ENCODE results near the gene RAP1GDS1.
"Not testable (repeated sequence)": the region's sequence is repeated elsewhere in the genome, so short reads cannot be mapped to it uniquely, and the experiment has no call there.

Gene RAP1GDS1

DNA sequence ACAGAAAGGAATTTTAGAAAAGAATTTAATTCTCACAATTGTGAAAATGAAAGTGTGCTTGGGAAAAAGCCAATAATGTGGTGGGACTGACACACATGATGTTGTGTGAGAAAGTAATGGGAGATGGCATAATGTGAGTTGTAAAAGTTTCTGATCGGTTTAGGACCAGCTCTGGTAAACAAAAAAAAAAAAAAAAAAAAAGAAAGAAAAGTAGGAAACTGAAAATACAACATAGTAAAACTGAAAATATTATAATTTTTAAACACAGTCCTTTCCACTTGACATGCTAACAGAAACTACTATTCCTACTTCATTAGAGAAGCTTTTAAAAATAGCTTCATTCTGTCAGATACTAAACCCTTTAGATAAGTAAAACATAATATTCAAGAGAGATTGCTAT lies 28.2 kb downstream of the RAP1GDS1 start:
- no peak for DNase-seq

GRCh38 chr4:98290511-98290910 lies 29.3 kb downstream of the RAP1GDS1 start:
- no peak for DNase-seq

DNA sequence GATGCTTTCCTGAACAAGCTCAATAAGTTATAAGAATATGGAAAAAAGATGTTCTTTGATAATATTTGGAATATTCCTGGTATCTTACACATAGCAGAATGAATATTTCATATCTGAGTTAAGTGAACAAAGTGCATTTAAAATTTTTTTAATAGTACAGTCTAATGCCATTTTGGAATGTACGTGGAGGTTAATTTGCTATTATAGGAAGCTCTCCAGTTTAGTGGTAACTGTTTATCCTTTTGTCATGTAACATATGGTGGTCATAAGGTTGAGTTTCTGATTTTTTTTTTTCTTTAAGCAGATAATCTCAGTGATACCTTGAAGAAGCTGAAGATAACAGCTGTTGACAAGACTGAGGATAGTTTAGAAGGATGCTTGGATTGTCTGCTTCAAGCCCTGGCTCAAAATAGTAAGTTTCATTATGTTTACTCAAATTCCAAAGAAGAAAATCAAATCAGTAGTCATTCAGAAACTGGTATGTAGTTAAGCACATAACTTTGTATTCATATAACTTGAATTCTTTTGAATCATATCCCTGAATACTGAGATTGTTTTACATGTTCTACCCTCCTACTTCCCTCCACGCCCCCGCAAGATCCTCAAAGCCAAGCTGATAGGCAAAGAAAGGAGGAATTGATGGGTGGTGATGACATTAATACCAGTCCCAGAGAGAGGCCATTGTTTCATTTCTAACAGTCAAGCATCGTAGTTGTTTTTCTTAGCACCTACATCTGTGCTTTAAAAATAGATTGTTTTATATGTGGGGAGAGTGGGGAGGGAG lies 32.1 kb downstream of the RAP1GDS1 start:
- no peak for DNase-seq

GRCh38 chr4:98298022-98298421 lies 36.8 kb downstream of the RAP1GDS1 start:
- no peak for DNase-seq

DNA sequence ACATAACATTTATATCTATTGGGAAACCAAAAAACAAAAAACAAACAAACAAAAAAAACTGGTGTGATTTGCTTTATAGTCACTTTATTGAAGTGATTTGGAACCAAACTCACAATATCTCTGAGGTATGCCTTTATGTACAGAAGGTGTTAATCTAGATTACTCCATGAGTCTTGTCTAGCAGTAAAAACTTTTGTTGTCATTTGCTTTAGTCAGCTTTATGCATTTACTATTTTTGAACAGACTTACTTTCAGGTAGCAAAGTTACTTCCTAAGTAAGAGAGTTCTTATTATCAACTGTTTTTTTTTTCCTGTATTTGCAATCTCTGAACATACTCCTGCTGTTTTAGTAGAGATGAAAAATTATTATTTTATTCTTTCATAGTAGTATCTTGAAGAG lies 39.5 kb downstream of the RAP1GDS1 start:
- DNase-seq: no peak

- DNase-seq: no peak
Observed at GRCh38 chr4:98305576-98305975, 44.4 kb downstream of the RAP1GDS1 start.

DNA sequence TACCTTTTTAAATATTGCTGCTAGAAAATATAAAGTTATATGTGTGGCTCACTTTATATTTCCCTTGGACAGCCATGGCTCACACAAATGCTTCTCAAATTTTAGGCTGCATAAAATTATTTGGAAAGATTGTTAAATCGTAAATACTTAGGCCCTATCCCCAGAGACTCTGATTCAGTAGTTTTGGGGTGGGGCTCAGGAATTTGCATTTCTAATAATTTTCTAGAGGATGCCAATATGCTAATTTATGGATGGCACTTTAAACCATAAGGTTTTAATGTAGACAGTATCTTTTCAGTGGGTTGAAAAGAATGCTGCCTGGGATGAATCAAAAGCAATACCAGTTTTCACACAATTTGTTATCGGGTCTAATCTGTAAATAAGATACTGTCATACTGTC lies 49.7 kb downstream of the RAP1GDS1 start:
- no peak for DNase-seq

DNA sequence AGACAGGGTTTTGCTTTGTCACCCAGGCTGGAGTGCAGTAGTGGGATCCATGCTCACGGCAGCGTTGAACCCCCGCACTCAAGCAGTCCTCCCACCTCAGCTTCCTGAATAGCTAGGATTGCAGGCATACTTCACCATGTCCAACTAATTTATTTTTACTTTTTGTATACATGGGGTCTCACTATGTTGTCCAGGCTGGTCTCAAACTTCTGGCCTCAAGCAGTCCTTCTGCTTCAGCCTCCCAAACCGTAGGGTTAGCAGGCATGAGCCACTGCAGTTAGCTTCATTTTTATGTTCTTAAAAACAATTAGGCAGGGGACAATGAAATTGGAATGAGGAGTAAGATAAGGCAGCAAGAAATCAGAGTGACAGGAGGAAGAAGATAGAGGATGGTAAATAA lies 50.5 kb downstream of the RAP1GDS1 start:
- no peak for DNase-seq

DNA sequence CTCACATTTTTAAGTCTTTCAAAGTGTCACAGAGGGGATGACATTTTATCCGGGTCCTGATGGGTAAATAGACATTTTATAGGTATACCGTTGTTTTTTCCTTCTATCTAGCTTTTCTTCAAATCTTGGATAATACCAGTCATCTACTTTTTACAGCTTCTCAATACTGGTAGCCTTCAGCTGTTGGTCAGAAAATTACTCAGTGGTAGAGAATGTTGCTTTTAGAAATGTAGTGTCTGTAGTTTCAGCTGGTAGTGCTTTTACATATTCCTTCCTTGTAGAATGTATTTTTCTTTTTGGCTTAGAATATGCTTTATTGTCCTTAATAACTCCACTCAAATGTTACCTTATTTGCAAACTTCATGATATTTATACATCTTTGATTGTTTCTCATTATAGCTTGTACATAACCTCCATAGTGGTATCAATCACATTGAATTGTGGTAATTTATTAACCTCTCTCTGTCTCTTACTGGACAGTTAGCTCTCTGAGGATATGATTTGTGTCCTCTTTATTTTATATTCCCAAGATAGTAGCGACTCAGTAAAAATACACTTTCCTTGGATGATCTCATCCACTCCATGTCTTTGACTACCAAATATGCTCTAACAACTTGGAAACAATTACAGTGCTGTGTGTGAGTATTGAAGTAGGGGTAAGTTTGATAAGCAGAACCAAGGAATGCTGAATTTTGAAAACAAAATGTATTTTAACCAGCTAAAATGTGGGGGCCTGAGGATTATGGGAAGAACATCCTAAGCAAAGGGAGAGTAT lies 53.8 kb downstream of the RAP1GDS1 start:
- DNase-seq: no peak

DNA sequence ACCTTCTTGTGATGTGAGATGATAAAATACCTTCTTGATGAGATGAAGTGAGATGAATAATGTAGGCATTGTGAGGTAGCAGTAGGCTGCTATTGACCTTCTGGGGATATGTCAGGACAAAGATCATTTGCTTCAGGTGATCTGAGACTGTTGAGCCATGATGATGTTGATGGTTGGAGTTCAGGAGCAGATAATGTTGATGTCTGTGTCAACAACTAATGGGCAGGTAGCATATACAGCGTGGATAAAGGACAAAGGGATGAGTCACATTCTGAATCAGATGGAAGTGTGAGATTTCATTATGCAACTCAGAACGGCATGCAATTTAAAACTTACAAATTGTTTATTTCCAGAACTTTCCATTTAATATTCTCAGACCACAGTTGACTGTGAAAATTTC lies 57.3 kb downstream of the RAP1GDS1 start:
- DNase-seq: no peak

- no peak for DNase-seq
Observed at GRCh38 chr4:98319021-98319420, 57.8 kb downstream of the RAP1GDS1 start.

GRCh38 chr4:98326168-98326567 lies 65.0 kb downstream of the RAP1GDS1 start:
- no peak for DNase-seq

DNA sequence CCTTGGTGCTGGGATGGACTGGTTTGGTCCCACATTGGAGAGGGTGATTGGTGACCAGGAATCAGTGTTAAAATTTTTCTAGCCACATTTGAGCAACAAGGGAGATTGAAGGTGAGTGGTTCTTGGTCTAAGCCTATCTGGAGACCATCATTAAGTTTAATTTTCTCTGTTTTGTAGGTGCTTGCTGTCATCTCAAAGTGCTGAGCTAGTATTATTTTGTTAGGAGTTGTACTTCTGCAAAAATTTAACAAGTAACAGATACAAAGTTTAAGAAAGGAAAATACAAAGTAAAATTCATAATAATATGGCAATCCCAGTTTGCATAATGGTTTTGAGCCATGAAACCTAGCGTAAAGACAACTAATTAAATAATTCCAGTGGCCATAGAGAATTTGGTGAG lies 66.5 kb downstream of the RAP1GDS1 start:
- no peak for DNase-seq

DNA sequence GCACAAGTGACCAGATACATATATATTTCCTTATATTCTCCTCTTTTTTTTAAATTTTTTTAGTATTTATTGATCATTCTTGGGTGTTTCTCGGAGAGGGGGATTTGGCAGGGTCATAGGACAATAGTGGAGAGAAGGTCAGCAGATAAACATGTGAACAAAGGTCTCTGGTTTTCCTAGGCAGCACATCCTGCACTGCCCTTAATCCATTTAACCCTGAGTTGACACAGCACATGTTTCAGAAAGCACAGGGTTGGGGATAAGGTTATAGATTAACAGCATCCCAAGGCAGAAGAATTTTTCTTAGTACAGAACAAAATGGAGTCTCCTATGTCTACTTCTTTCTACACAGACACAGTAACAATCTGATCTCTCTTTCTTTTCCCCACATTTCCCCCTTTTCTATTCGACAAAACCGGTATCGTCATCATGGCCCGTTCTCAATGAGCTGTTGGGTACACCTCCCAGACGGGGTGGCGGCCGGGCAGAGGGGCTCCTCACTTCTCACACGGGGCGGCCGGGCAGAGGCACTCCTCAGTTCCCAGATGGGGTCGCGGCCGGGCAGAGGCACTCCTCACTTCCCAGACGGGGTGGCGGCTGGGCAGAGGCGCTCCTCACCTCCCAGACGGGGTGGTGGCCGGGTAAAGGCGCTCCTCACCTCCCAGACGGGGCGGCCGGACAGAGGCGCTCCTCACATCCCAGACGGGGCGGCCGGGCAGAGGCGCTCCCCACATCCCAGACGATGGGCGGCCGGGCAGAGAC lies 68.9 kb downstream of the RAP1GDS1 start:
- not testable (repeated sequence) for DNase-seq

DNA sequence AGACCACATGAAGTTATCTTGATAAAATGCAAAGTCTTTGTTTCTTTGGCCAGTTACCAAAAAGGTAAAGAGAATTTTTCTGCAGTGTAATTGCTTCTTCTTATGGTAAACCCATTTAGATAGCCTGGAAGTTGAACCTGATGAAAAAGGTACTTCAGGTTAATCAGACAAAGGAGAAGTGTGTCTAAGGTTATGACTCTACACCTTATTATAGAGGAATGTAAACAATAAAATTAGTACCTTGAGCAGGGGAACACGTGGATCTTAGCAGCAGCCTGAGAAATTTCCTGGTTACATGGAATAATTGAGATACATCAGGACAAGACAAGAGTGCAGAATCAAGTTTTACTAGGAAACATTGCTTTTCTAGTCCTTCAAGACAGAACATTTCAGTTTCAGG lies 70.8 kb downstream of the RAP1GDS1 start:
- peak; percentile 3 for DNase-seq

- DNase-seq: no peak
Observed at GRCh38 chr4:98334461-98334860, 73.3 kb downstream of the RAP1GDS1 start.

DNA sequence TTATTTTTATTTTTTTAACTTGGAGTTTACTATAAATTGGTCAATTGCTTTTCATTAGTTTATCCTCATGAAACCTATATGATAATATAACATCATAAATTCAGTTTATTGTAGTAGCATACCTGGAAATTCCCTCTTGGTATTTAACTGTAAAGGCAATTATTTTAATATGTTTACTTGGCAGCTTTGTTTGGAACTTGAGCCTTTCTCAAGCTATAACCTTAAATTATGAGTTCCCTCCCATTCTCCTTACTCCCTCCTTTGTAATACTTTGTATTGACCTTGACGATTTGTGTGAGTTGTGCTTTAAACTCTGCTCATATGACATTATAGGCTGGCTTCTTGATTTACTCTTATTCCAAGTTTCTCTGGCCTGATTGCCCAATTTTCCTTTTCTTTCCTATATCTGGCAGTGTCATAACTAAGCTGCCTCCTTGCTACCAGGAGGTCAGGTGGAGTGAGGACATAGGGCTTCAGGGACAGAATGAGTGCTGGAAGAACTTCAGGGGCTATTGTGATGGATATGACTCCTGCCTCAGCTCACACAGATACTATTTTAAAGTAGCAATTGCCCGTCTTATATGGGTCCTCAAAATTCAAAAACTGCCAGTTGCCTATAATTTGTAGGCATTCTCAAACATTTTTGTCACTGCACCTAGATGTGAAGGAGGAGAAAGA lies 77.7 kb downstream of the RAP1GDS1 start:
- DNase-seq: peak; percentile 35

- peak; percentile 77 for DNase-seq
Observed at GRCh38 chr4:98341309-98341708, 80.1 kb downstream of the RAP1GDS1 start.

GRCh38 chr4:98343626-98344025 lies 82.4 kb downstream of the RAP1GDS1 start:
- DNase-seq: no peak

GRCh38 chr4:98345838-98346237 lies 84.7 kb downstream of the RAP1GDS1 start:
- no peak for DNase-seq

- no peak for DNase-seq
Observed at GRCh38 chr4:98352396-98352795, 91.2 kb downstream of the RAP1GDS1 start.

- DNase-seq: no peak
Observed at GRCh38 chr4:98352940-98353339, 91.8 kb downstream of the RAP1GDS1 start.

DNA sequence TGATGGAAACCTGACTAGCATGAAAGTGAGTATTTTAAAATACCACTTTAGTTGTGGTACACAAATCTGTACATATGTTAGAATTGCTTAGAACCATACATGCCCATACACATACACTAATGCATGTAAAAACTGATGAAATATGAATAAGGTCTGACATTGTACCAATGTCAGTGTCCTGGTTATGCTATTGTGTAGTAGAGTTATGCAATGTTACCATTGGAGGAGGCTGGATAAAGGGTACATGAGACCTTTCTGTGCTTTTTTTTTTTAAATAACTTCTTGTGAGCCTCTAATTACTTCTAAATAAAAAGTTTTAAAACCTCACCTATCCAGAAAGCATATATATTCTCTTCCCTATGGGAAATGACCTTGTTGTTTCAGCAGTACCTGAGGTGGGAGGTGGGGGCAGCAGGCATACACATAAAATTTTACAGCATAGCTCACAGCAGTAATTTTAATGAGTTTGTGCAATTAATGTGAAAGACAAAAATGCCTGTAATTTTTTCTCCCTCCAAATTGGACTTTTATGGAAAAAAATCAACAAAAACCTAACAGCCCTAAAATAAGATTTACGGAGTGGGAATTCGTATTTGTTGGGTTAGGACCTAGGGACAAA lies 97.6 kb downstream of the RAP1GDS1 start:
- DNase-seq: no peak
